ENCODE results near the gene RHBDD2. TPM values are rescaled to one million over a fixed set of nuclear protein-coding genes. Genes with fewer than 3 reads are reported as not detected.

RHBDD2 gene
- total and polyA plus RNA-seq, 9 of the 15 experiments (the other 6 are each of a cell fraction or from before 2014, with no cell fraction given), result 3.3 to 36.7 (median 17.9) TPM

DNA sequence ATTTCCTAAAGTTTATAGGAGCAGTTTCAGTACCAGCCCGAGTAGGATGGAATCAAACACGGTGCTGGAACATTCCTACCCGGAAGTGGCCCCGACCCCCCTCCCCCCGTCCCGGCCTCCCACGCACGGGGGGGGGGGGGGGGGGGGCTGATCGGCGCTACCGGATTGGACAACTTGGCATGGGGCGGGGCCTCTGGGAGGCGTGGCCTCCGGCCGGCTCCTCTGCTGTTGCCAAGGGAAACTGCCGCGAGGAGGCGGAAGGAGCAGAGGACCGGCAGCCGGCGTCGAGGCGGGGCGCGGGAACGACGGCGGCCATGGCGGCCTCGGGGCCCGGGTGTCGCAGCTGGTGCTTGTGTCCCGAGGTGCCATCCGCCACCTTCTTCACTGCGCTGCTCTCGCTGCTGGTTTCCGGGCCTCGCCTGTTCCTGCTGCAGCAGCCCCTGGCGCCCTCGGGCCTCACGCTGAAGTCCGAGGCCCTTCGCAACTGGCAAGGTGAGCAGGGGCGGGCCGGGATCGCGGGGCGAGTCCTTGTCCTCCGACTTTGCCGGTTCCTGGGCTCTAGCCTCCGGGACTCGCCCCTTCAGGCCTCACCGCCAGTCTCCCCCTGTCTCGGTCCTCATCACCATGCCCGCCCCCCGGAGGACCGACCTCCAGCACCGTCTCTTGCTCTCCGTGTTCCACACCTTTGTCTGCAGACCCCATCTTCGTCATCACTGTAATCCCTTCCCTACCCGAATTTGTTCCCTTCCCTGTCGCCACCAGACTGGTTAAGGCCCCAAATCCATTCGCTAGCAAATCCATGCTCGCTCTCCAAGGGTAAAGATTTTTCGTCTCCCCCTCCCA lies at the start of gene RHBDD2 (continued):
- TF ChIP-seq, protein P1, sequence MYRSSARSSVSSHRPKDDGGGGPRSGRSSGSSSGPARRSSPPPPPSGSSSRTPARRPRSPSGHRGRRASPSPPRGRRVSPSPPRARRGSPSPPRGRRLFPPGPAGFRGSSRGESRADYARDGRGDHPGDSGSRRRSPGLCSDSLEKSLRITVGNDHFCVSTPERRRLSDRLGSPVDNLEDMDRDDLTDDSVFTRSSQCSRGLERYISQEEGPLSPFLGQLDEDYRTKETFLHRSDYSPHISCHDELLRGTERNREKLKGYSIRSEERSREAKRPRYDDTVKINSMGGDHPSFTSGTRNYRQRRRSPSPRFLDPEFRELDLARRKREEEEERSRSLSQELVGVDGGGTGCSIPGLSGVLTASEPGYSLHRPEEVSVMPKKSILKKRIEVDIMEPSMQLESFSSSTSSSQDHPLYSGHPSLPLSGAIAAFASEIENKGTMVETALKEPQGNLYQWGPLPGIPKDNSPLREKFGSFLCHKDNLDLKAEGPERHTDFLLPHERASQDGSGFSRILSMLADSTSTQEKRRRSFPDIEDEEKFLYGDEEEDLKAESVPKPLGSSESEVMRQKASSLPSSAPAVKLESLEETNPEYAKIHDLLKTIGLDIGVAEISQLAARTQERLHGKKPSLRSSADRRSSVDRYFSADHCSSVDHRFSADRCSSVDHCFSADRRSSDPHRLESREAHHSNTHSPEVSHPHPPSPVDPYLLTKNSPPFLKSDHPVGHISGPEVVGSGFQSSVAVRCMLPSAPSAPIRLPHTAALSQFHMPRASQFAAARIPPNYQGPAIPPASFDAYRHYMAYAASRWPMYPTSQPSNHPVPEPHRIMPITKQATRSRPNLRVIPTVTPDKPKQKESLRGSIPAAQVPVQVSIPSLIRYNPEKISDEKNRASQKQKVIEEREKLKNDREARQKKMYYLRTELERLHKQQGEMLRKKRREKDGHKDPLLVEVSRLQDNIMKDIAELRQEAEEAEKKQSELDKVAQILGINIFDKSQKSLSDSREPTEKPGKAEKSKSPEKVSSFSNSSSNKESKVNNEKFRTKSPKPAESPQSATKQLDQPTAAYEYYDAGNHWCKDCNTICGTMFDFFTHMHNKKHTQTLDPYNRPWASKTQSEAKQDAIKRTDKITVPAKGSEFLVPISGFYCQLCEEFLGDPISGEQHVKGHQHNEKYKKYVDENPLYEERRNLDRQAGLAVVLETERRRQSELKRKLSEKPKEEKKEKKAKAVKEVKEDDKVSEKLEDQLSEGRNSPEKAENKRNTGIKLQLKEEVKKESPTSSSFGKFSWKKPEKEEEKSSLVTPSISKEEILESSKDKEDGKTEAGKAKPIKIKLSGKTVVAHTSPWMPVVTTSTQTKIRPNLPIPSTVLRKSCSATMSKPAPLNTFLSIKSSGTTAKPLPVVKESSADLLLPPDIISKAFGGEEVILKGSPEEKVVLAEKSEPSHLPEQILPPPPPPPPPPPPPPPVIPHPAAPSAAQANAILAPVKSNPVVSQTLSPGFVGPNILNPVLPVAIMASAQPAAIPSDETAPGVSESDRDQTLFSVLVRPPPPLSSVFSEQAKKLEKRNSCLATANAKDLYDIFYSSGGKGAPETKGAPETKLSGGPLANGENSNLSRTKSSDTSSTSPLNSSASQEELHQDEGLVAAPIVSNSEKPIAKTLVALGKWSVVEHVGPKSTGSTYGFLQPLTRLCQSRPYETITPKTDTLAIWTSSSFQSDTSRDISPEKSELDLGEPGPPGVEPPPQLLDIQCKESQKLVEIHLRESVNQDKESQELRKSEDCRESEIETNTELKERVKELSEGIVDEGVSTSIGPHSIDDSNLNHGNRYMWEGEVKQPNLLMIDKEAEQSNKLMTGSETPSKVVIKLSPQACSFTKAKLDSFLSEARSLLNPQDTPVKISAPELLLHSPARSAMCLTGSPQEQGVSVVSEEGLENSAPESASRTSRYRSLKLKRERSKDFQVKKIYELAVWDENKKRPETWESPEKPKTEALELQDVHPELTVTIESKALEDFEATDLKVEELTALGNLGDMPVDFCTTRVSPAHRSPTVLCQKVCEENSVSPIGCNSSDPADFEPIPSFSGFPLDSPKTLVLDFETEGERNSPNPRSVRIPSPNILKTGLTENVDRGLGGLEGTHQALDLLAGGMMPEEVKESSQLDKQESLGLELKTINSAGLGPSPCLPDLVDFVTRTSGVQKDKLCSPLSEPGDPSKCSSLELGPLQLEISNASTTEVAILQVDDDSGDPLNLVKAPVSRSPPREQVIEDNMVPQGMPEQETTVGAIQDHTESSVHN (IDR thresholded peaks at IDR 0.05; ENCODE audit: borderline replicate concordance in 1 of 2, low read depth in 1 of 2), result no peak
- TF ChIP-seq, protein P2, sequence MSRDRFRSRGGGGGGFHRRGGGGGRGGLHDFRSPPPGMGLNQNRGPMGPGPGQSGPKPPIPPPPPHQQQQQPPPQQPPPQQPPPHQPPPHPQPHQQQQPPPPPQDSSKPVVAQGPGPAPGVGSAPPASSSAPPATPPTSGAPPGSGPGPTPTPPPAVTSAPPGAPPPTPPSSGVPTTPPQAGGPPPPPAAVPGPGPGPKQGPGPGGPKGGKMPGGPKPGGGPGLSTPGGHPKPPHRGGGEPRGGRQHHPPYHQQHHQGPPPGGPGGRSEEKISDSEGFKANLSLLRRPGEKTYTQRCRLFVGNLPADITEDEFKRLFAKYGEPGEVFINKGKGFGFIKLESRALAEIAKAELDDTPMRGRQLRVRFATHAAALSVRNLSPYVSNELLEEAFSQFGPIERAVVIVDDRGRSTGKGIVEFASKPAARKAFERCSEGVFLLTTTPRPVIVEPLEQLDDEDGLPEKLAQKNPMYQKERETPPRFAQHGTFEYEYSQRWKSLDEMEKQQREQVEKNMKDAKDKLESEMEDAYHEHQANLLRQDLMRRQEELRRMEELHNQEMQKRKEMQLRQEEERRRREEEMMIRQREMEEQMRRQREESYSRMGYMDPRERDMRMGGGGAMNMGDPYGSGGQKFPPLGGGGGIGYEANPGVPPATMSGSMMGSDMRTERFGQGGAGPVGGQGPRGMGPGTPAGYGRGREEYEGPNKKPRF (IDR thresholded peaks at IDR 0.05; ENCODE audit: low read depth, low read length), result no peak
- TF ChIP-seq SMARCE1 (IDR thresholded peaks at IDR 0.05), result 0 out of 2 replicates have a peak, but pooled peaks have one; percentile 17
- TF ChIP-seq, protein P3, sequence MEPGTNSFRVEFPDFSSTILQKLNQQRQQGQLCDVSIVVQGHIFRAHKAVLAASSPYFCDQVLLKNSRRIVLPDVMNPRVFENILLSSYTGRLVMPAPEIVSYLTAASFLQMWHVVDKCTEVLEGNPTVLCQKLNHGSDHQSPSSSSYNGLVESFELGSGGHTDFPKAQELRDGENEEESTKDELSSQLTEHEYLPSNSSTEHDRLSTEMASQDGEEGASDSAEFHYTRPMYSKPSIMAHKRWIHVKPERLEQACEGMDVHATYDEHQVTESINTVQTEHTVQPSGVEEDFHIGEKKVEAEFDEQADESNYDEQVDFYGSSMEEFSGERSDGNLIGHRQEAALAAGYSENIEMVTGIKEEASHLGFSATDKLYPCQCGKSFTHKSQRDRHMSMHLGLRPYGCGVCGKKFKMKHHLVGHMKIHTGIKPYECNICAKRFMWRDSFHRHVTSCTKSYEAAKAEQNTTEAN (CRISPR knock-in tag; IDR thresholded peaks at IDR 0.05), result no peak
- peak; percentile 82; the same call in 1 of the 2 replicates for TF ChIP-seq E2F3 (CRISPR knock-in tag; IDR thresholded peaks at IDR 0.05)
- TF ChIP-seq ETV1 (tag; conservative IDR thresholded peaks at IDR 0.05; ENCODE audit: low read depth), result peak; percentile 58; the same call in 1 of the 2 replicates
- TF ChIP-seq ZNF263 (CRISPR knock-in tag; IDR thresholded peaks at IDR 0.05; ENCODE audit: borderline replicate concordance), result peak; percentile 59; the same call in 1 of the 2 replicates
- TF ChIP-seq, protein P4, sequence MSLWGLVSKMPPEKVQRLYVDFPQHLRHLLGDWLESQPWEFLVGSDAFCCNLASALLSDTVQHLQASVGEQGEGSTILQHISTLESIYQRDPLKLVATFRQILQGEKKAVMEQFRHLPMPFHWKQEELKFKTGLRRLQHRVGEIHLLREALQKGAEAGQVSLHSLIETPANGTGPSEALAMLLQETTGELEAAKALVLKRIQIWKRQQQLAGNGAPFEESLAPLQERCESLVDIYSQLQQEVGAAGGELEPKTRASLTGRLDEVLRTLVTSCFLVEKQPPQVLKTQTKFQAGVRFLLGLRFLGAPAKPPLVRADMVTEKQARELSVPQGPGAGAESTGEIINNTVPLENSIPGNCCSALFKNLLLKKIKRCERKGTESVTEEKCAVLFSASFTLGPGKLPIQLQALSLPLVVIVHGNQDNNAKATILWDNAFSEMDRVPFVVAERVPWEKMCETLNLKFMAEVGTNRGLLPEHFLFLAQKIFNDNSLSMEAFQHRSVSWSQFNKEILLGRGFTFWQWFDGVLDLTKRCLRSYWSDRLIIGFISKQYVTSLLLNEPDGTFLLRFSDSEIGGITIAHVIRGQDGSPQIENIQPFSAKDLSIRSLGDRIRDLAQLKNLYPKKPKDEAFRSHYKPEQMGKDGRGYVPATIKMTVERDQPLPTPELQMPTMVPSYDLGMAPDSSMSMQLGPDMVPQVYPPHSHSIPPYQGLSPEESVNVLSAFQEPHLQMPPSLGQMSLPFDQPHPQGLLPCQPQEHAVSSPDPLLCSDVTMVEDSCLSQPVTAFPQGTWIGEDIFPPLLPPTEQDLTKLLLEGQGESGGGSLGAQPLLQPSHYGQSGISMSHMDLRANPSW (CRISPR knock-in tag; IDR thresholded peaks at IDR 0.05), result peak; percentile 43; the same call in 1 of the 2 replicates
- 0 out of 2 replicates have a peak, but pooled peaks have one; percentile 22 for TF ChIP-seq SIN3B (IDR thresholded peaks at IDR 0.05; ENCODE audit: low read depth)
- no peak; a peak in 1 of 4 replicates for TF ChIP-seq CSDE1 (IDR thresholded peaks at IDR 0.05)

Data from K562 (cell line).